ENCODE data around the gene ALPP.

ALPP gene

DNA sequence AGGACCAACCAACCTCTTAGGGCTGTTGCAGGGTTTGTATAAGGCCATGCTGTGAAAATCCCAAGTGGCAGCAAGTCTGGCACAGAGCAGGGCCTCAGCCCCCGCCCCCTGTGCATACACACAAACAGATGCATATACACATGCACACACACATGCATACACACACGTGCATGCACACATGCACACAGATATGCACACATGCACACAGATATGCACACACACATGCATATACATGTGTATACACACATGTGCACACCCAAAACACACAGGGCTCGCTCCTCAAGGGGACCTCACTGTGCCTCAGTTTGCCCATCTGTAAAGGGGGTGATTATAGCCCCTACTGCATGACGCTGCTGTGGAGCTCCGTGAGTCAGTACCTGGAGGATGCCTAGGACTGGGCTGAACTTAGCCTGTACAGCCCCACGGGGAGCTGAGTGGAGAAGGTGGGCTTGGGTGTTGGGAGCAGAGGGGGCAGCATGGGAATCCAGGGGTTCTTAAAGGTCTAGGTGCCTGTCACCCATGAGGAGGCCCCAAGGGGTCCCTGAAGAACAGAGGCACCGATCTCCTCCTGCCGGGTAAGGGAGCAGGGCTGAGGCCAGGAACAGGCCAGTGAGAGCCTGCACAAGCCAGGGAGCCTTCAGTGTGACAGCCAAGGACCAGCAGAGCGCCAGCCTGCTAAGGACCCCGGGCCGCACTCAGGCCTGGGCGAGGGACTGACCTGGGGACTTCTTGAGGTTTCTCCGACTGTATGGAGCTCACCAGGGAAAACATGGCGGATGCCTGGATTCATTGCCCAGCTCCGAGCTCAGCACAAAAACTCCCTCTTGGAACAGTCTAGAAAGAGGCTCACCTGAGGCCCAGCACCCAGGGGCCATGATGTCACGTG lies 53.4 kb downstream of the ALPP start:
- no peak for DNase-seq

All from NCI-H2171 (cell line).